Measurements from ENCODE around the gene PPP6R1. TPM values are rescaled to one million over a fixed set of nuclear protein-coding genes. Genes with fewer than 3 reads are reported as not detected.
A peak's percentile ranks its signal among the peaks of the same experiment; 100 is the strongest.

Gene PPP6R1
- total and polyA plus RNA-seq, 2 of the 13 experiments (the other 11 are each of a cell fraction or from before 2014, with no cell fraction given), result 25.8 to 54.0 TPM

DNA sequence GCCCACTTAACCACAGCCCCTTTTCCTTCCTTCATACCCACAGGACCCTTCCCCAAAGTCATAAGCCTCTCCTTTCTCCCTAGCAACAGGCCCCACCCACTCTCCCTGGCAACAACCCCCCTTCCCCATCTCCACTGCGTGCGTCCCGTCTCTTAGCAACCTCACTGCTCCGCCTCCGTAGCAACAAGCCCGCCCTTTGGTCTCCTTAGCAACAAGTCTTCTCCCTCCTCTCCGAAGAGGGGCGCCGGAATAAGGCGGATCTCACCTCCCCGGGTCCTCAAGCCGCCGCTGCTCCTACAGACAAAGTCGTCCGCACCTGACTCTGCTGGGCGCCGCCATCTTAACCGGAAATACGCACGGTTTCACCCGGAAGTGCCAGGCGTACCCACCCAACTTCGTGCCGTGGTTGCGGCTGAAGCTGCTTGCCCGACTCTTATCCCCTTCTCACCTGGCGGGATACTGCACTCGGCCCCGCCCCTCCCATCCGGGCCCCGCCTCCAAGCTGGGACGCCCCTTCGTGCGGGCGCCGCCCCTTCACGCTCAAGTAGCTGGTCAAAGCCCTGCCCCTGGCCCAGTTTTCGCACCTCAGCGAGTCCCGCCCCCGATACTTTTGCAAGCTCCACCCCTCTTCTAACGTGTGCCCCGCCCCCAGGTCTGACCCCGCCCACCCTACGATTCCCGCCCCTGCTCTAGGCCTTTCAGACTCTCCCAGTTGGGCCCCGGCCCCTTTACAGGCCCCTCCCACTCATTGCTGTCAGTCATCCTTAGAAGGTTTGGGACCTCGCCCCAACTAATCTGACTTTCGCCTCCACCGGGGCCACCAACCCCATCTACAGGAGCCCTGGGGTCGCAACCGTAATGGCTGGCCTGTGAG lies 21.2 kb upstream of the PPP6R1 start, which contains the start of gene HSPBP1 (continued):
- TF ChIP-seq U2AF2 (IDR thresholded peaks at IDR 0.05; ENCODE audit: low read depth, low read length) (no peak), TCF7 (IDR thresholded peaks at IDR 0.05; ENCODE audit: low read depth) (no peak), ZNF607 (CRISPR knock-in tag; IDR thresholded peaks at IDR 0.05; ENCODE audit: borderline replicate concordance) (peak; percentile 11; the same call in 1 of the 2 replicates), KDM3A (CRISPR knock-in tag; IDR thresholded peaks at IDR 0.05; ENCODE audit: low read depth) (0 out of 2 replicates have a peak, but pooled peaks have one; percentile 23), ZNF101 (CRISPR knock-in tag; IDR thresholded peaks at IDR 0.05; ENCODE audit: borderline replicate concordance, low read depth) (no peak), ZNF205 (CRISPR knock-in tag; IDR thresholded peaks at IDR 0.05) (no peak), RBM39 (IDR thresholded peaks at IDR 0.05; ENCODE audit: low read depth, low read length, poor library complexity, severe bottlenecking) (peak; percentile 53), KDM5A (IDR thresholded peaks at IDR 0.05; ENCODE audit: borderline replicate concordance, low read length) (peak; percentile 99), SMAD1 (CRISPR knock-in tag; IDR thresholded peaks at IDR 0.05; ENCODE audit: borderline replicate concordance, low read depth) (no peak), ZBTB3 (CRISPR knock-in tag; IDR thresholded peaks at IDR 0.05; ENCODE audit: borderline replicate concordance, low read depth) (no peak), RARG (CRISPR knock-in tag; IDR thresholded peaks at IDR 0.05; ENCODE audit: low read depth) (no peak), SALL2 (CRISPR knock-in tag; IDR thresholded peaks at IDR 0.05) (0 out of 2 replicates have a peak, but pooled peaks have one; percentile 25), TCF7L2 (IDR thresholded peaks at IDR 0.05; ENCODE audit: low read depth, low read length) (no peak), ZNF703 (CRISPR knock-in tag; IDR thresholded peaks at IDR 0.05; ENCODE audit: borderline replicate concordance) (no peak), CEBPB (IDR thresholded peaks at IDR 0.05; ENCODE audit: borderline replicate concordance, low read depth, low read length) (no peak), ZNF460 (CRISPR knock-in tag; IDR thresholded peaks at IDR 0.05; ENCODE audit: borderline replicate concordance) (peak; percentile 21; the same call in 1 of the 2 replicates), ZNF781 (CRISPR knock-in tag; IDR thresholded peaks at IDR 0.05; ENCODE audit: borderline replicate concordance, not compliant biosample characterization) (peak; percentile 58)
- TF ChIP-seq, protein P1, sequence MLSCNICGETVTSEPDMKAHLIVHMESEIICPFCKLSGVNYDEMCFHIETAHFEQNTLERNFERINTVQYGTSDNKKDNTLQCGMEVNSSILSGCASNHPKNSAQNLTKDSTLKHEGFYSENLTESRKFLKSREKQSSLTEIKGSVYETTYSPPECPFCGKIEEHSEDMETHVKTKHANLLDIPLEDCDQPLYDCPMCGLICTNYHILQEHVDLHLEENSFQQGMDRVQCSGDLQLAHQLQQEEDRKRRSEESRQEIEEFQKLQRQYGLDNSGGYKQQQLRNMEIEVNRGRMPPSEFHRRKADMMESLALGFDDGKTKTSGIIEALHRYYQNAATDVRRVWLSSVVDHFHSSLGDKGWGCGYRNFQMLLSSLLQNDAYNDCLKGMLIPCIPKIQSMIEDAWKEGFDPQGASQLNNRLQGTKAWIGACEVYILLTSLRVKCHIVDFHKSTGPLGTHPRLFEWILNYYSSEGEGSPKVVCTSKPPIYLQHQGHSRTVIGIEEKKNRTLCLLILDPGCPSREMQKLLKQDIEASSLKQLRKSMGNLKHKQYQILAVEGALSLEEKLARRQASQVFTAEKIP (CRISPR knock-in tag; IDR thresholded peaks at IDR 0.05; ENCODE audit: borderline replicate concordance), result no peak
- TF ChIP-seq, protein P2, sequence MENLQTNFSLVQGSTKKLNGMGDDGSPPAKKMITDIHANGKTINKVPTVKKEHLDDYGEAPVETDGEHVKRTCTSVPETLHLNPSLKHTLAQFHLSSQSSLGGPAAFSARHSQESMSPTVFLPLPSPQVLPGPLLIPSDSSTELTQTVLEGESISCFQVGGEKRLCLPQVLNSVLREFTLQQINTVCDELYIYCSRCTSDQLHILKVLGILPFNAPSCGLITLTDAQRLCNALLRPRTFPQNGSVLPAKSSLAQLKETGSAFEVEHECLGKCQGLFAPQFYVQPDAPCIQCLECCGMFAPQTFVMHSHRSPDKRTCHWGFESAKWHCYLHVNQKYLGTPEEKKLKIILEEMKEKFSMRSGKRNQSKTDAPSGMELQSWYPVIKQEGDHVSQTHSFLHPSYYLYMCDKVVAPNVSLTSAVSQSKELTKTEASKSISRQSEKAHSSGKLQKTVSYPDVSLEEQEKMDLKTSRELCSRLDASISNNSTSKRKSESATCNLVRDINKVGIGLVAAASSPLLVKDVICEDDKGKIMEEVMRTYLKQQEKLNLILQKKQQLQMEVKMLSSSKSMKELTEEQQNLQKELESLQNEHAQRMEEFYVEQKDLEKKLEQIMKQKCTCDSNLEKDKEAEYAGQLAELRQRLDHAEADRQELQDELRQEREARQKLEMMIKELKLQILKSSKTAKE (CRISPR knock-in tag; IDR thresholded peaks at IDR 0.05; ENCODE audit: borderline replicate concordance), result no peak
- TF ChIP-seq, protein P3, sequence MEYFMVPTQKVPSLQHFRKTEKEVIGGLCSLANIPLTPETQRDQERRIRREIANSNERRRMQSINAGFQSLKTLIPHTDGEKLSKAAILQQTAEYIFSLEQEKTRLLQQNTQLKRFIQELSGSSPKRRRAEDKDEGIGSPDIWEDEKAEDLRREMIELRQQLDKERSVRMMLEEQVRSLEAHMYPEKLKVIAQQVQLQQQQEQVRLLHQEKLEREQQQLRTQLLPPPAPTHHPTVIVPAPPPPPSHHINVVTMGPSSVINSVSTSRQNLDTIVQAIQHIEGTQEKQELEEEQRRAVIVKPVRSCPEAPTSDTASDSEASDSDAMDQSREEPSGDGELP (IDR thresholded peaks at IDR 0.05; ENCODE audit: borderline replicate concordance, low read depth), result peak; percentile 81; the same call in 1 of the 2 replicates
- TF ChIP-seq, protein P4, sequence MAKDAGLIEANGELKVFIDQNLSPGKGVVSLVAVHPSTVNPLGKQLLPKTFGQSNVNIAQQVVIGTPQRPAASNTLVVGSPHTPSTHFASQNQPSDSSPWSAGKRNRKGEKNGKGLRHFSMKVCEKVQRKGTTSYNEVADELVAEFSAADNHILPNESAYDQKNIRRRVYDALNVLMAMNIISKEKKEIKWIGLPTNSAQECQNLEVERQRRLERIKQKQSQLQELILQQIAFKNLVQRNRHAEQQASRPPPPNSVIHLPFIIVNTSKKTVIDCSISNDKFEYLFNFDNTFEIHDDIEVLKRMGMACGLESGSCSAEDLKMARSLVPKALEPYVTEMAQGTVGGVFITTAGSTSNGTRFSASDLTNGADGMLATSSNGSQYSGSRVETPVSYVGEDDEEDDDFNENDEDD (CRISPR knock-in tag; IDR thresholded peaks at IDR 0.05; ENCODE audit: borderline replicate concordance), result peak; percentile 73; the same call in 1 of the 2 replicates
